Ureter (tissue), 1 donor: ENCODE data around the gene ATP9A. TPM values are rescaled to one million over a fixed set of nuclear protein-coding genes. Genes with fewer than 3 reads are reported as not detected.
A peak's percentile ranks its signal among the peaks of the same experiment; 100 is the strongest.
"Not testable (repeated sequence)": the region's sequence is repeated elsewhere in the genome, so short reads cannot be mapped to it uniquely, and the experiment has no call there.

ENCODE experiments used
- DNase-seq: peaks from one replicate; pipeline ENCODE4 v3.0.0-alpha.2; 2020; ENCODE audit warnings: low spot score
- total RNA-seq: library from RNA; stranded (reverse); gene quantifications from one replicate; pipeline ENCODE4 v1.2.4, GENCODE V29; 2023
- donor health status: DM: yes; HTN: yes; CAD: no.

Gene ATP9A, protein sequence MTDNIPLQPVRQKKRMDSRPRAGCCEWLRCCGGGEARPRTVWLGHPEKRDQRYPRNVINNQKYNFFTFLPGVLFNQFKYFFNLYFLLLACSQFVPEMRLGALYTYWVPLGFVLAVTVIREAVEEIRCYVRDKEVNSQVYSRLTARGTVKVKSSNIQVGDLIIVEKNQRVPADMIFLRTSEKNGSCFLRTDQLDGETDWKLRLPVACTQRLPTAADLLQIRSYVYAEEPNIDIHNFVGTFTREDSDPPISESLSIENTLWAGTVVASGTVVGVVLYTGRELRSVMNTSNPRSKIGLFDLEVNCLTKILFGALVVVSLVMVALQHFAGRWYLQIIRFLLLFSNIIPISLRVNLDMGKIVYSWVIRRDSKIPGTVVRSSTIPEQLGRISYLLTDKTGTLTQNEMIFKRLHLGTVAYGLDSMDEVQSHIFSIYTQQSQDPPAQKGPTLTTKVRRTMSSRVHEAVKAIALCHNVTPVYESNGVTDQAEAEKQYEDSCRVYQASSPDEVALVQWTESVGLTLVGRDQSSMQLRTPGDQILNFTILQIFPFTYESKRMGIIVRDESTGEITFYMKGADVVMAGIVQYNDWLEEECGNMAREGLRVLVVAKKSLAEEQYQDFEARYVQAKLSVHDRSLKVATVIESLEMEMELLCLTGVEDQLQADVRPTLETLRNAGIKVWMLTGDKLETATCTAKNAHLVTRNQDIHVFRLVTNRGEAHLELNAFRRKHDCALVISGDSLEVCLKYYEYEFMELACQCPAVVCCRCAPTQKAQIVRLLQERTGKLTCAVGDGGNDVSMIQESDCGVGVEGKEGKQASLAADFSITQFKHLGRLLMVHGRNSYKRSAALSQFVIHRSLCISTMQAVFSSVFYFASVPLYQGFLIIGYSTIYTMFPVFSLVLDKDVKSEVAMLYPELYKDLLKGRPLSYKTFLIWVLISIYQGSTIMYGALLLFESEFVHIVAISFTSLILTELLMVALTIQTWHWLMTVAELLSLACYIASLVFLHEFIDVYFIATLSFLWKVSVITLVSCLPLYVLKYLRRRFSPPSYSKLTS
- 64.5 TPM for total RNA-seq

DNA sequence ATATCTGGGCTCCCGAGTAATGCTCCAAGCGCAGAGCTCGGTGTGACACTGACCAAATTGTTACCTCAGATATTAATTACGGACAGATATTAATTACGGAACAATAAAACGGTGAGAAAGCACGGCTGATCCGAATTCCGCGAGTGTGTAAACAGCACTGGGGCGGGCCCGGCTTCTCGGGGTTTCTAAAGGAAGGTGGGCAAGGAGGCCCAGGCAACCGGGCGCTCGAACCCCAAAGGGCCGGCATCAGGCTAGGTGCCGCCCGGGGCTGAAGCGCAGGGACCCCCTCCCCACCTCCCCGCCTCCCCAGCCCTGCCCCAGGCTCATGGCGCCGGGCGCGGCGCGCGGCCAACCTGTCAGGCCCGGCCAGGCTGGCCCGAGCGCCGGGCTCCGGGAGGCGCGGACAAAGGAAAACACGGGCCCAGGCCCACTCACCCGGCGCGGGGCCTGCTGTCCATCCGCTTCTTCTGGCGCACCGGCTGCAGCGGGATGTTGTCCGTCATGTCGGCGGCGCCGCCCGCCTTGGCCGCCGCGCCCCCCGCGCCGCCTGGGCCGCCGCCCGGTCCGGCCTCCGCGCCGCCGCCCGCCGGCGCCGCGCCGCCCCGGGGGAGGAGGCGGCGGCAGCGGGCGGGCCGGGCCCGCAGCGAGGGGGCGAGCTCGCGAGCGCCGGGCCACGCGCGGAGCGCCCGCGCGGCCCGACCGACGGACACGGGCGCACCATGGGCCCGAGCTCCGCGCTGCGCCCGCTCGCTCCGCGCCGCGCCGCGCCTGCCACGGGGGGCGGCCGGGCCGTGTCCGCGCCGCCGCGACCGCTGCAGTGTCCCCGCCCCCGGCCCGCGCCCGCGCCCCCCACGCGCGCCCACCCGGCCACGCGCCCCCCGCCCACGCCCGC lies at the start of gene ATP9A:
ATP9A (minus strand) TSS at position 524 of the 892 bp plus-strand sequence; CDS start at position 503, 21 bp downstream.
- no peak for DNase-seq

DNA sequence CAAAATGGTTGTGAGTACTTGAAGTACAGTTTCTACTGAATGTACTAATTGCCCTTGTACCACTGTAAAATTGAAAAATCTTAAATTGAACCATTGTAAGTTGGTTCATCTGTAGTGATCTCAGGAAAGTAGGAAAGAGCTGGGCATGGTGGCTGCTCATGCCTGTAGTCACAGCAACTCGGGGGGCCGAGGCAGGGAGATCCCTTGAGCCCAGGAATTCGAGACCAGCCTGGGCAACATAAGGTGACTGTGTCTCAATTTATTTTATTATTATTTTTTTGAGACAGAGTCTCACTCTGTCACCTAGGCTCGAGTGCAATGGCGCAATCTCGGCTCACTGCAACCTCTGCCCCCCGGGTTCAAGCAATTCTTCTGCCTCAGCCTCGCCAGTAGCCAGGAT lies 48.7 kb upstream of the ATP9A start:
- DNase-seq: not testable (repeated sequence)

DNA sequence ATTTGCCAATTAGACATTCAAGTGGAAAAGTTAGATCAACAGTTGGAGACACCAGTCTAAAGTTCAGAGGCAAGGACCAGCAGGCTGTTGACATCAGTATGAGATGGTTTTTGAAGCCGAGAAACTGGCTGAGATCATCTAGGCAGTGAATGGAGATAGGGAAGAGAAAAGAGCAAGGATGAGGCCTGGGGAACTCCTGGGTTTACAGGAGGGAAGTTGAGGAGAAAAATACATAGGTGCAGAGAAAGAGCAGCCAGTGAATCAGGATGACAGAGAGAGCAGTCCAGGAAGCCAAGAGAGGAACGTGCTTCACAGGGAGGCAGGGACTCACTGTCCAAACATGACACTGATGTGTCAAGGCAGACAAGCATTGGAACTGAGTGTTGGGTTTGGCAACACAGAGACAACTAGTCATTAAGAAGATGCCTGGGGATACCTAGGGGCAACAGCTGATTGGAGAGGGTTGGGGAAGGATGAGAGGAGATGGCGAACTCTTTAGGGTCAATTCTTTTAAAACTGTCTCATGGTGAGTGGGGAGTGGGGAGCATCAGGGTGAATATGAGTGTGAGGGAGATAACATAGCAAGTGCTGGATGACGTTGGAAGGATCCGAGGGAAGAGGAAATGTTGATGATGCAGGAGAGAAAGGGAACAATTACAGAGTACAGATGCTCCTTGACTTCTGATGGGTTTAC lies 47.3 kb upstream of the ATP9A start:
- no peak for DNase-seq

DNA sequence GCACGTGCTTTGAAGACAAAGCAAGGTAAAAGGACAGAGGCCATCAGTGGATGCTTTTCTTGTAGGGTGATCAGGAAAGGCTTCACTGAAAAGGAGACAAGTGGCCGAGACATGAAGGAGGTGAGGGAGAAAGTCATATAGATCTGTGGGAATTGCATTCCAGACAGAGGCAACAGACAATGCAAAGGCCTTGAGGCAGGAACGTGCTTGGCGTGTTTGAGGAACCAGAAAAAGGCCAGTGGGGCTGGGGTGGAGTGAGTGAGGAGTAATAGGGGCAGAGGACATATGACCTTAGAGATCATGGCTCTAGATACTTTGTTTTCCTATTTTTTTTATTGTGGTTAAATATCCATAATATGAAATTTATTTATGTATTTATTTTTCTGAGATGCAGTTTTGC lies 44.7 kb upstream of the ATP9A start:
- DNase-seq: no peak

DNA sequence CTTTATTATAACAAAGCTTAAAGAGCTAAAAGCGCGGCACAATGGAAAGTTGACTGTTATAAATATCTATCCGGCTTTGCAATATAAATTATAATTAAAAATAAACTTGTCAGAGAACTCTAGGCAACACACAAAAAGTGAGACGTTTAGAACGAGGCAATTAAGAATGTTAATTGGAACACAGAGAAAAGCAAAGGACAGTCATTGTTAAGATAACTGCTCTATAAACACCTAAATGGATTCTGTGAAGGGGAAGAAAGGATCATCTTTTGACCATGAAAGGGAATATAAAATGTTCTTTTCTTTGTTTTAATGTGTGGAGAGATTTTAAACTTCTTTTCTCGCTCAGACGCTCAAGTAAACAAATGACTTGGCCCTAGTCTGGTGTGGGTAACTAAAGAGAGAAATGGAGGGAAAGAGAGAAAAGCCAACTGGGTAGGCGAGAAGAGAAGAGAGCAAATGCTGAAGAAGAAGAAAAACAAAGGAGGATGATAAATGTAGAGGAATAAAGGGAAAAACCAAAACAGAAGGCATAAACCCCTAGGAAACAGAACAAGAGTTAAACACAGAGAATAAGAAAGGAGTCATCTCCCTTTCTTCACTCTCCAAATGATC lies 43.4 kb upstream of the ATP9A start:
- no peak for DNase-seq

DNA sequence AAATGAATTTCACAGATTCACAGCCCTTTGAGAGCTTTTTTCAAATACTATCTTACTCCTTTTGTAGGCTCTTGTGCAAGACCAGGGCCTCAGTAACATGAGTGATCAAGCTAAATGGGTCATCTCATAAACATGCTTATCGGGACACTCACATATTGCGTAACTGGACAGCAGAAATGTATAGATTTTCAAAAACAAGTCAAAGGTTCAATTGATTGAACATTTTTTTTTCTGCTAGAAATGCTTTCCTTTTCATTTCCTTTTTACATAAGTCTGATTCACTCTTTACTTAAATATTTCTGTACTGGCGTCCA lies 42.8 kb upstream of the ATP9A start:
- no peak for DNase-seq

DNA sequence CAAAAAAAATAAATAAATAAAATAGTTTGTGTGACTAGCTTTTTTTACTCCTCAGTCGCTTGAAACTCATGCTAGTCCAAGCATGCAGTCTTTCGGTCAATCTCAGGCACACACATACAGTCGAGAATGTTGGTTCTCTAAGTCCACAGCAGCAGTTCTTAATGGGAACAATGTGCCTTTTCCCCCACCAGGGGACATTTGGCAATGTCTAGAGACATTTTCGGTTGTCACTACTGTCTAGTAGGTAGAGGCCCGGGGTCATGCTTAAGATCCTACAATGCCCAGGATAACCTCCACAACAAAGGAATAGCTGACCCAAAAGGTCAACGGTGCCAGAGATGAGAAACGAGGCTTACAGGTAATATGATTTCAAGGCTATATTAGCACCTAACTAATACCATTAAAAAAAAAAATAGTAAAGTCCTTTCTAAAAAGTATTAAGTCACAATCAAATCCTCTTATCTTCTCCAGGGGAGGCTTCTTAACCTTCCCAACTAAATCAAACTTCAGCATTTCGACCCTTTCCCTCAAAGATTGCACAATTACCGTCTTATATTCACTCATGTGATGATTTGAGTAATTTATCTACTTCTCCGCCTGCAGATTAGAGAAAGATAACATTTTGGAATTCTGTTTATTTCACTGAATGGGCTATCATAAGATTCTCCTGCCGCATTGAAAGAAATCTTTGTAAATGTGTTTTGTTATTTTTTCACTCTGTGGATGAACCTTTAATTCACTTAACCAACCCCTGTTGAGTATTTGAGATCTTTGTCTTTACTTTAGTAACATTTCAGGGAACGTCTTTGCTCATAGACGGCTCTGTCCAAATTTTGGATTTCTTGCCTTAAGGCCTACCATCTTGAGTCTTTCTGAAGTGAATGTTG lies 42.2 kb upstream of the ATP9A start:
- no peak for DNase-seq

DNA sequence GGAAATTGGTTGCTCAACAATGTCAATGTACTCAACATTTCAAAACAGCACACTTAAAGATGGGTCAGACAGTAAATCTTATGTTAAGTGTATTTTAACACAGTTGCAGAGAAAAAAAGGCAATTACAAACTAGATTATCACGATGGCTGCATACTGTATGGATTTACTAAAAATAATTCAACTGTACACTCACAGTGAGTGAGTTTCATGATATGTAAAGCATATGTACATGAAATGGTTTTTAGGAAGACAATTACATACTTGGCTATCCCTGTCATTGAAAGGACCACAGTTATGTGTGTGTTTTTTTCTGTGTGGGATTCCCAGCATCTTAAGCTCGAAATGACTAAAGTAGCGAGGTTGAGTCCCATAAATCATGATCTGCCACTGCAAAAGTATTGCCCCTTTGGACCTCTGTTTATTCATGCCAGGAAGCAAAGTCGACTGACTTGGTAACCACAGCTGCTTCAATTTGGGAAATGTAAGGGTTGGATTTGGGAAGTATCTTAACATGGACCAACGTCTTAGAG lies 39.6 kb upstream of the ATP9A start:
- no peak for DNase-seq

DNA sequence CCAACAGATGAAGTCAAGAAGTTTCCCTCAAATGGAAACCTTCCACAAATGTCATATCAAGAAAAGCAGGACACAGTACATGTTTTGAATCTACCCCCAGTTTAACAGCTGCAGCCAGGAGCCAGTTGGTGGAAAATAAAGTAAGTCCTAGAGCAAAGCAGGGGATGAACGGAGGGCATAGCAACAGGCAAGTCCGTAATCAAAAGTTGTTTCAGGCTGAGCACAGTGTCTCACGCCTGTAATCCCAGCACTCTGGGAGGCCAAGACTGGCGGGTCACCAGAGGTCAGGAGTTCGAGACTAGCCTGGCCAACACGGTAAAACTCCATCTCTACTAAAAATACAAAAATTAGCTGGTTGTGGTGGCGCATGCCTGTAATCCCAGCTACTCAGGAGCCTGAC lies 36.6 kb upstream of the ATP9A start:
- DNase-seq: no peak

DNA sequence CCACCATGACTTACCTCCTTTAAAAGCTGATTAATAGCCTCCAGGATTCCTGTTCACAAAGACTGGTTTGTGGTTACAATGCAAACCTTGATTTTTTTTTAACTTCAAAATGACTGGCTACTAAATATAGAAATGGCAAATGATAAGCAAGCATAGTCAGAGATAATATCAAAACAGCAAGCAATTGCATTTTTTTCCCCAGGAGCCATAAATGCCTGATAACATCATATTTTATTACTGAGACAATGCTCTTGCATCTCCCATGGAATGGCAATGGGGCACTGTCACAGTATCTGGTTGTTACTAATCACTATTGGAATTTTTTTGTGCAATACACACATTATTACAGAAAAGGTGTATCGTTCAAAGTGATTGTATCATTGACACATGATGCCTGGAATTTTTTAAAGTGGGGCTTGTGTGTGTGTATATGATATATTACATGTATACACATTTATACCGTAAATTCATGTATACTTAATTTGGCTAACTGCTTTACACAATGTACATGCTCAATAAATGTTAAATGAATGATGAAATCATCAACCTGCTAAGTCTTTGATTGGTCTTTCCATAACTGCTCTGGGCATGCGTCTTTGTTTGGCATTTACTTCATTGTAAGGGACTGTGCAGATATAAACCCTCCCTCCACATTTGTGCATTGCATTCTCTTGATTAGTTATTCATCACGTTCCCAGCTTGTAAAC lies 35.1 kb upstream of the ATP9A start:
- DNase-seq: no peak

DNA sequence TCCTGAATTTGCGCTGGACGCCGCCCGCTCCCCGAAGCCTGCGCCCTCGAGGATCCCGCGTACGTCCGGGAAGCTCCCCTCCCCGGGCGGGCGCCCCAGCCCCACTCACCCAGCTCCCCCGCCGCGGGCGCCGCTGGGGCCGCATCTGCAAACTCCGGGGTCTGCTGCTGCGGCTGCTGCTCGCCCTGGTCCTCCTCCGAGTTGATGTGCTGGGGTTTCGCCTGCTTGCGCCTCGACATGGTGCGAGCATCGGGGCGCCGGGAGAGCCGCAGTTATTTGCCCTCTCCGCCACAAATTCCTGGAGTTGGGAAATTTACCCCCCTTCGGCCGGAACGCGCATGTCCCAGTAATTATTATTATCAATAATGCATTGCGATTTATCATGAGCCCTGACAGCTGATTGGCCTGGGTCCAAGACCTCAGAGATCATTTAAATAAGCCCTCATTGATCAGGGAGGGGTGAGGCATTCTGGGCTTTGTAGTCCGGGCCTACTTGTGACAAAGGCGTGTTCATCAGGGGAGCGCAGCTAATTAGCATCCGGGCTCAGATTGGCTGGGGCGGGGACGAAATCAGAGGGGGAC lies 34.1 kb upstream of the ATP9A start, which contains the start of gene SALL4:
SALL4 (minus strand) TSS at position 352 of the 582 bp plus-strand sequence; CDS start at position 239, 113 bp downstream.
- DNase-seq: no peak

DNA sequence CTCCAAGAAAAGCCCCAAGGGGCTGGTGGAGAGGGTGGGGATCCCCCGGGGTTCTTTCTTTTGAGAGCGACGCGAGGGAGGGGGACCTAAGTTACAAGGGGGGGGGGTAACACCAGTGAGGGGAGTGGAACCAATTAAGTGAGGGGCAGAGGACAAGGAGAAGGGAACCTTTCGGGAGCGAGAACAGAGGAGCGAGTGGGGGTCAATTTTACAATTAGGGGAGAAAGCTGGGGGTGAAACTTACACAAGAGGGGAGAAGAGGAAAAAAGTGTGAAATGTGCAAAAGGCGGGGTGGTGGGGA lies 33.6 kb upstream of the ATP9A start:
- no peak for DNase-seq

DNA sequence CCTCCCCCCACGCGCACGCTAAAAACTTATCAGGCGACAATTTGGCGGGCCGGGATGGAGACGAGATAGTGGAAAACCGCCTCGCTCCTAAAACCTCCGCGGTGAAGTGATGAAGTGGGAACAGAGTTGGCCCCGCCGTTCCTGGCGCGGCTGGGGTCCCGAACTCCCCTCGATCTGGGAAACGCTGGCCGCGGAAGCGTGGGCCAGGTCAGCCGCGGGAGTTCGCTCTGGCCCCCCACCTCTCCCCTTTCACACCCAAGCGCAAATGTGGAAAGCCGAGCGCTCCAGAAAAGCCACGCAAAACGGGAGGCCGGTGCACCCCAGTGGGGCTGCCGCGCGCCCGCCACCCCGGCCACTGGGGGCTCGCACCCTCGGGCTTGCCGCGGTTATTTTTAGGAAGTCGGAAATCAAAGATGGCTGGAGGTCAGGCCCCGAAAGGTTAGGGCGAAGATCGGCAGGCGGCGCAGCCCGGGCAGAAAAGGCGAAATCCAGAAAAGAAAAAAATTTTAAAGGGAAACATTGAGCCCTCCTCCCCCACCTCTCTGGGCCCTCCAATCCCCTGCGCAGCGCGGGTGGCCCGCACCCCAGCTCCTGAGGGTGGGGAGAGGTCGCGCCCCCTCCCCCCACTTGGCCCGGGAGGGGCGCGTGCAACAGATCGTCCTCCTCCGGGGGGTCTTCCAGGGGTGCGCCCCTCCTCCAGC lies 33.1 kb upstream of the ATP9A start:
- peak; percentile 43 for DNase-seq

DNA sequence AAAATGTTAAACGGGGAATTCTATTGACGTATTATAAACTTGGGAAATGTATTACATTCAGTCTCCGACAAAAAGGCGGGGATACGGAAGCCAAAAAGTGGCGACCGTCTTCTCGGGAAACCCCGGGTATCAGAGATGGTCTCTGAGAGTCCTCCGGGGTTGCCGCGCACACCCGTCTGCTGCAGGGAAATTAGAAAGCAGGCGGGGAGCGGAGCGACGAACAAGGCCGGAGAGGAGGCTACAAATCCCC lies 32.6 kb upstream of the ATP9A start:
- DNase-seq: no peak

DNA sequence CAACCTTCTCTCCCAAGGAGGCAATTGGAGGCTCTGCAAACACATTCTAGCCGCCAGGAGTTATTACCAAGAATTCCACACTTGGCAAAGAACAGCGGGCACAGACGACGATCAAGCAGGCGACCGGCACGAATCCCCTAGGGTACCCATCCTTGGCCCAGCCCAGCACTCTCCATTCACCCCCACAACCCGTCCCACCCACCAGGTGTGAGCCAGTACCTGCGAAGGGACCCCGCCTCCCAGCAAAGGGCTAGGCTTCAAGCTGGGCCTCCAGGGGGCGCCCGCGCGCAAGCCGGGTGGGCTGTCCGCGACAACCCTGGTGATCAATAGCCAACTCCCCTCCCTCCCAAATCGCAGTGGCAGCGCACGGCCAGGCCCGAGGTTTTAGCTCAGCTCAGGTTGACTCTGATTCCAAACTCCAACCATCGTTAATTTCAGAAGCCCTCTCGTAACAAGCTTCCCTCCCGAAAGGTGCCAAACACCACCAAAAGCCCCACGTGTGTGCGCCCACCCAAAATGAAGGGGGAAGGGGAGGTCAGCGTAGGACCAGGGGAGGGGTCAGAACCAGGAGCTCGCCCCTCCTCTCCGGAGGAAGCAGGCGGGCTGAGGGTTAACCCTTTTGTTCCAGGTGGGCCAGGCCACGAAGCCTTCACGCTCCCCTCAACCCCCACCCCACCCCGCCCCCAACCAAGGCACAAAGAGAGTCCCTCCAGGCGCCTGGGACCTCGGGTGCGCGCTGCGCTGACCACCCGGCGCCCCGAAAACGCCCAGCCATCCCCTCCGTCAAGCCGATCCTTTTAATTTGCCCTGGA lies 32.1 kb upstream of the ATP9A start:
- peak; percentile 60 for DNase-seq

DNA sequence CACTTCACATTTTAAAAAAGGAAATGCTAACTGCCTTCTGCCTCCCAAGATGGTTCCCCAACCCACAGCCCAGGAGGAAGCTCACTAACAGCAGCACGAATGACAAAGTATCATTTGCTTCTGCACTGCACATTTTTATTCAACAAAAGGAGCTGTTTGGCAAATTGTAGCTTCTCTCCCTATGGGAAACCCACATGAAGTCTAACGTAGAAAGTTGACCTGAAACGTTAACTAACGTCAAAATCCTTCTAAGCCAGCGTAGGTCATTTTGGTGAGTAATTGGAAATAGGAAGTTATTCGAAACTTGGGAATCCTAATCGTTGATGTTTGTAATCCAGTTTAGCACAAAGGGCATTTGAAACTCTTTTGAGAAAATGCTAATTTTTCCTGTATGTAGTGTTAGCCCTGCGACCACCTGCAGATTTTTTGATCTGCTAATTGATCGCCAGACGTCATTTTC lies 31.2 kb upstream of the ATP9A start:
- no peak for DNase-seq
